NCI-H1694 treated with DMSO at 0.1 percent for 48 hours (cell line): ENCODE measurements around the gene KRT10.
"Not testable (repeated sequence)": the region's sequence is repeated elsewhere in the genome, so short reads cannot be mapped to it uniquely, and the experiment has no call there.

ENCODE experiments used
- DNase-seq: peaks from one replicate; lab custom pipeline; 2025; lab: John Stamatoyannopoulos, UW

The KRT10 gene

DNA sequence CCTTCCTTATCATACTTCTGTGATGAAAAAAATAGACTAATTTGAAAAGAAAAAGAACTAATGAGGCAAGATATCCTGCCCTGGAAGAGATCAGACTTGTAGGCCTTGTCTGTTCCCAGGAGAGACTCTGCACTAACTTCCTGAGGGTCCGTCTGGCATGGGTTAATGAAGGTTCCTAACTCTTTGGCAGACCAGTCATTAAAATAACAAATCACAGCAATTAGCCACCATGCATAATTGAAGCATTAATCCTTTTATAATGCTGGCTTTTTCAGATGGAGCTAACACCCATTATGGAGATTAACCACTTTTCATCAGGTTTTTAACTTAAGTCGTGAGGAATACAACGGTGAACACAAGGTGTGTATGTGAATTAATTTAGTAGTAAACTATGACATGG lies 10.4 kb upstream of the KRT10 start:
- no peak for DNase-seq

DNA sequence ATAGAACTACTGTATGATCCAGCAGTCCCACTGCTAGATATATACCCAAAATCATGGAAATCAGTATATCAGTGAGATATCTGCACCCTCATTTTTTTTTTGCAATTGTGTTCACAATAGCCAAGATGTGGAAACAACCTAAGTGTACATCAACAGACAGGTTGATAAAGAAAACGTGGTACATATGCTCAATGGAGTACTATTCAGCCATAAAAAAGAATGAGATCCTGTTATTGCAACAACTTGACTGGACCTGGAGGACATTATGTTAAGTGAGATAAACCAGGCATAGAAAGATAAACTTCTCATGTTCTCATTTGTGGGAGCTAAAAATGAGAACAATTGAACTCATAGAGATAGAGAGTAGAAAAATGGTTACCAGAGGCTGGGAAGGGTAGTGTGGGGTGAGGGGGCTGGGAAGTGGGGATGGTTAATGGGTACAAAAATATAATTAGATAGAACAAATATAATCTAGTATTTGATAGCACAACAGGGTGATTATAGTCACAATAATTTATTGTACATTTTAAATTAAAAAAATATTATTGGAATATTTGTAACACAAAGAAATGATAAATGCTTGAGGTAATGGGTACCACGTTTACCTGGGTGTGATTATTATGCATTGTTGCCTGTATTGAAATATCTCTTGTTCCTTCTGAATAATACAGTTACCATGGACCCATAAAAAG lies 7.8 kb upstream of the KRT10 start:
- DNase-seq = no peak

DNA sequence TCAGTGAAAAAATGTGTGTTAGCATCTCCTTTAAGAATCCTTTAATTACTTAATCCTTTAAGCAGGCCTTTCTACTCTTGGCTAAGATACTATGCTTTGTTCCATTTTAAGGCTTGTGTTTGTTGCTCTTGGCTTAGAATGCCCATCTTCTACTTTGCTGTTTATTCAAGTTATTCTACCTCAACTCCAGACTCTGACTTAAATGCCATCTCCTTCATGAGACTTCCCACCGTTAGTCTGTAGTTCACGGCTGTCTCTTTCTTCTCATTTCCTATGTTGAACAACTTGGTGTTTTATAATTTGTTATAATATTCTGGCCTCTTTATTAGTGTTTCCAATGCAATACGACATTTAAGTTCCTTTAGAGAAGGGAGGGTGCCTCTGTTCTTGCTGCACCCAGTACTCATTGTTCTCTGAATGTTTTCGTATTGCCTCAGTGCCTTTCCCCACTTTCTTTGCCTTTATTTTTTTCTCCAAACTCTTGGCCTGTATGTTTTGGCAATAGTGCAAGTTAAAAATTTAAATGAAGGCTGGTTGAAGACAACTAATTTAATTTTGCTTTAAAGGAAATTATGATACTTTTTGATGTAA lies 6.1 kb upstream of the KRT10 start:
- DNase-seq = no peak

GRCh38 chr17:40827746-40828453 lies 5.5 kb upstream of the KRT10 start:
- DNase-seq = no peak

GRCh38 chr17:40825599-40825998 lies 3.2 kb upstream of the KRT10 start:
- no peak for DNase-seq

- DNase-seq = no peak
Measured at GRCh38 chr17:40824015-40824832, 1.8 kb upstream of the KRT10 start.

- no peak for DNase-seq
Measured at GRCh38 chr17:40821536-40821935, 878 bp downstream of the KRT10 start.

GRCh38 chr17:40820228-40820838 lies 2.1 kb downstream of the KRT10 start:
- no peak for DNase-seq

DNA sequence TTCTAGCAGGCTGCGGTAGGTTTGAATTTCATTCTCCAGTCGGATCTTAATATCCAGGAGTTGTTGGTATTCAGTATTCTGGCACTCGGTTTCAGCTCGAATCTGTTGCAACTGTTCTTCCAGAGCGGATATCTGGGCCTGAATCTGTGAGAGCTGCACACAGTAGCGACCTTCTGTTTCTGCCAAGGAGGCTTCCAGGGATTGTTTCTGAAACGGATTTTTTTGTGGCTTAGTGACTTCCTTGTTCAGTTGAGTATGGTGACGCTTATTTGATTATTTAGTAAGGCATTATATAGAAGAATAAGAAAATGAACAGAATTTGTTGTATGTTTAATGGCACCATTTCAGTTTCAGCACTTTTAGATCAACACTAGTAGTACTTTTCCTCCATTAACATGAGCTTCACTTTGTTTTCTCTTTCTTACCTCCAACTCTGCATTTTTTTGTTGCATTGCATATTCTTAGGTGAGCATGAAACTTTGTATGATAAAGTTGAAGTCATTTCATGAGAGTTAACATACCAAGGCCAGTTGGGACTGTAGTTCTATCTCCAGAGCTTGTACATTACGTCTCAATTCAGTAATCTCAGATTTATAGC lies 2.8 kb downstream of the KRT10 start:
- no peak for DNase-seq

DNA sequence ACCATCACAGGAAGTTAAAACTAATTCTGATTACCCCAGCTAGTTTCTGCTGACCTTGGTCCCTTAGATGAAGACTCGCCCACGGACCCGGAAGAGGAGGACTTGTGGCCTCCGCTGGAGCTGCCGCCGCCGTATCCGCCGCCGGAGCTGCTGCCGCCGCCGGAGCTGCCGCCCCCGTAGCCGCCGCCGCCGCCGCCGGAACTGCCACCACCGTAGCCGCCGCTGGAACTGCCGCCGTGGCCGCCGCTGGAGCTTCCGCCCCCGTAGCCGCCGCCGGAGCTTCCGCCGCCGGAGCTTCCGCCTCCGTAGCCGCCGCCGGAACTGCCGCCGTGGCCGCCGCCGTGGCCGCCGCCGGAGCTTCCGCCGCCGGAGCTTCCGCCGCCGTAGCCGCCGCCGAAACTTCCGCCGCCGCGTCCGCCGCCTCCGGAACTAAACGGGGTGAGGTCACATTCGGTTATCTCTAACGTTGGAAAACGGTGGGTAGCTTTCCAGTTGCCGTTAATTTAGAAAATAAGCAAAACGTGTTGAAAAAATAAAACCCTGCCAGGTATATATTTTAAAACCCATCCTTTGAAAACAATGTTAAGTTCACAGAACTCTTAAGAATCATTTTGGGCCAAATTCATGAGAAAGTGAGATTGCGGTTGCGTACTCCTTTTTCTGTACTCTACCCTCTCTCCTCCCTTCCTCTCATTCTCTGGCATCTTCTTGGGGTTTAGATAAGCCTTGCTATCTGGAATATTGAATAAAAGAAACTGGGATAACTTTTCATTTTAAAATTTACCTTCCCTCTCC lies 3.5 kb downstream of the KRT10 start:
- DNase-seq = peak; percentile 51

DNA sequence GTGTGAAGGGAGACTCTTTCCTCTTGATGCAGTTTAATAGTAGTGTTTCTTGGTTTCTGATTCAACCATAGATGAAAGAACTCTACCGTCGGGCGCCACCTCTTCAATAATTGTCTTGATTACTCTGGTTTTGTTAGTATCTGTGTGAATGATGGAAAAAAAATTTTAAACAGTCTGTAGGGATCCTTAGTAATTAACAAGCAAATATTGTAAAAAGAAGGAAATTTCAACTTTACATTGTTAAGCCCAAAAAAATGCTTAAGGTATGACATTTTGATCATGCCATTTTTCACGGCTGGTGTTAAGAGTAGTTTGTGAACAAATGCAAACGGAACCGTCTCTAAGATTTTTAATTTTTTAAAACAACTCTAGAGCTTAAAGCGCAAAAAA lies 4.1 kb downstream of the KRT10 start:
- no peak for DNase-seq

- DNase-seq = no peak
Measured at GRCh38 chr17:40817103-40817682, 5.2 kb downstream of the KRT10 start.

GRCh38 chr17:40816569-40816968 lies 5.8 kb downstream of the KRT10 start:
- no peak for DNase-seq

DNA sequence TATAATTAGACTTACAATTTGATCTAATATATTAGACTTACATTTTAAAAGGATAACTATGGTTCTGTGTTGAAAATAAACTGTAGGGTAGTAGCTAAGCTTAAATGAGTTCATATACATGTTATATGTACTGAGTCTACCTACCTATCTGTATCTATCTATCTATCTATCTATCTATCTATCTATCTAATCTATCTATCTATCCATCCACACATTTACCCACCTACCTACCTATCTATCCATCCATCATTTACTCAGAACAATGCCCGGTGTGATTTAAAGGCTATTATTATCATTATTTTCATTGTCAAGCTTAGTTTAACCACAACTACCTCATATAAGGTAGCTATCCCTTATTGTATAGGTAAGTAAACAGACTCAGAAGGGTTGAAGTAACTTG lies 7.0 kb downstream of the KRT10 start:
- no peak for DNase-seq

GRCh38 chr17:40814657-40815056 lies 7.8 kb downstream of the KRT10 start:
- not testable (repeated sequence) for DNase-seq

- no peak for DNase-seq
Measured at GRCh38 chr17:40813804-40814203, 8.6 kb downstream of the KRT10 start.

DNA sequence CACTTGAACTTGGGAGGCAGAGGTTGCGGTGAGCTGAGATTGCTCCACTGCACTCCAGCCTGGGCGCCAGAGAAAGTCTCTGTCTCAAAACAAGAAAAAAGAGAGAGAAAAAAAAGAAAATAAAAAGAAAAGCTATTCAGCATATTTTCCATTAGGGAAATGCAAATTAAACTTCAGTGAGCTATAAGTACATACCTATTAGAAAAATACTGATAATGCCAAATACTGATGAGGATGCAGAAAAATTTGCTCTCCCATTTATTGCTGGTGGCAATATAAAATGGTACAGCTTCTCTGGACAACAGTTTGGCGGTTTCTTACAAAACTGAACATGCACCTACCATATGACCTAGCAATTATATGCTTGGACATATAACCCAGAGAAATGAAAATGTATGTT lies 9.8 kb downstream of the KRT10 start:
- no peak for DNase-seq

- no peak for DNase-seq
Measured at GRCh38 chr17:40810494-40810893, 11.9 kb downstream of the KRT10 start.

DNA sequence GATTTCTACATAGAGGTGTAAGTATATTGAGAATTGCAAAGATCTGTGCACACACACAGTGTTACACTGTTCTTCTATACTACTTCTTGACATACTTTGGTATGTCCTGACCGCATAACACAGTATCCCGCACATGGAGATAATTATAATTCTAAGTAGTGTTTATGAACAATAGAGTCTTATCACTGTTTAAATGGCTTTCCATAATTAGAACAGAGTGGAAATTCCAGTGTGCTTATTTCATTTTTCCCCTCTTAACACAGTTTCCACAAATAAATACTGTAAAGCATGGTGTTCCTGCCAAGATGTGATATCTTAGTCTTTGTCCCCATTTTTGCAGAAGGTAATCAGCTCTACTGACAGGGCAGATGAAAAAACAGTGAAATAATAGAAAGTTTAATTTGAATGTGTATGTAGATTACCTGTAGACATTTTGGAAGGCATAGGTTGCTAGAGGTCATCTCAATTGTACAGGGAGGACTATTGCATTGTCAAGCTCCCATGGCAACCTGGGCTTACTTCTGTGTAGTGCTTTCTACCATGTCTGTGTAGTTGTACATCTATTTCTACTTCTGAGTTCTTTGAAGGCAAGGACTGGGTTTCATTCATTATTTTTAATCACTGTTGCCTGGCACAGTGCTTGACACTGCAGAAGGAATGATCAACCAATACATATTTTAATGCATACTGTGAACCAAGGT lies 12.5 kb downstream of the KRT10 start:
- no peak for DNase-seq

DNA sequence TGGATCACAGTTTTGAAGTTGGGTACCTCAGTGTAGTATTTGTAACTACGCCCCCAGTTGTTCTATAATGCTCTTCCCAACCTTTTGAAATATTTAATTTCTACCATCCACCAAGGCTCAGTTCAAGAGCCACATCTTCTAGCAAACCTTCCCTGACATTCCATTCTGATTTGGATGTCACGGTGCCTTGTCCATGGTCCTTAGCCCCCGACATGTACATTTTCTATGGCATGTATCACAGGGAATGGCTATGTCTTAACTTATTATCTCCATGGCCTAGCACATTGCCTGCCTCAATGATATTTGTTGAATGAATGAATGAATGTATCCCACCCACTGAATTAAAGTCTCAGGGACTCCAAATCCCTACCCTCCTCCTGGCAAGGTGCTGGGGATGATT lies 16.3 kb downstream of the KRT10 start:
- no peak for DNase-seq
